Vagina (tissue), 2 donors: Measurements from ENCODE around the gene ARL2BP. TPM values are rescaled to one million over a fixed set of nuclear protein-coding genes. Genes with fewer than 3 reads are reported as not detected.

Experiments used
- DNase-seq, 2 donors: peaks; one replicate each; pipeline ENCODE4 v3.0.0-alpha.2; 2017; ENCODE audit errors: extremely low spot score in 2 of 2
- H3K27ac ChIP-seq: fragments of 200-600 bp; sonication (generic); one replicate; pipeline ENCODE4 v1.5.1; 2019
- H3K27me3 ChIP-seq: fragments of 200-600 bp; sonication (generic); one replicate; pipeline ENCODE4 v1.5.1; 2019
- H3K36me3 ChIP-seq, 2 donors: fragments of 200-600 bp; sonication (generic); one replicate each; pipeline ENCODE4 v1.5.1; 2017 to 2019
- H3K4me1 ChIP-seq: fragments of 200-600 bp; sonication (generic); one replicate; pipeline ENCODE4 v1.5.1; 2019
- H3K4me3 ChIP-seq, 2 donors: fragments of 200-600 bp; sonication (generic); 1 replicate in 1 of 2; 2 replicates in 1 of 2; pipeline ENCODE4 v1.5.1; 2016 to 2019
- H3K9me3 ChIP-seq: fragments of 200-600 bp; sonication (generic); one replicate; pipeline ENCODE4 v1.5.1; 2019
- CTCF ChIP-seq, 3 experiments: fragments of 450-650 bp in 2 of 3; fragments of 200-600 bp in 1 of 3; sonication (generic) in 1 of 3; IDR thresholded peaks; one replicate each; pipeline ENCODE4 v1.5.1; 2017 to 2019; ENCODE audit warnings: antibody characterized with exemption in 3 of 3, mild to moderate bottlenecking in 2 of 3, moderate library complexity in 2 of 3
- POLR2A ChIP-seq, 2 donors: fragments of 450-650 bp; IDR thresholded peaks; one replicate each; pipeline ENCODE4 v1.6.1; 2017; ENCODE audit warnings: antibody characterized with exemption in 2 of 2, mild to moderate bottlenecking in 2 of 2, moderate library complexity in 2 of 2
- POLR2AphosphoS5 ChIP-seq, 2 donors: sonication (generic); formaldehyde crosslinking; IDR thresholded peaks; one replicate each; pipeline ENCODE4 v1.9.0; 2017; ENCODE audit warnings: antibody characterized with exemption in 2 of 2, mild to moderate bottlenecking in 2 of 2, low read depth in 1 of 2; ENCODE audit not compliant: insufficient read depth in 1 of 2
- intact Hi-C: fragments of 100-400 bp; cut with DNase I; formaldehyde crosslinking; loops from one replicate; pipeline ENCODE4 v1.15.1; 2023
- total RNA-seq: library from RNA; depleted of rRNA; stranded (reverse); fragments of >200 nt; gene quantifications from one replicate; pipeline ENCODE4 v1.2.3, GENCODE V29; 2016

Gene ARL2BP
- total RNA-seq, 1 donor from 2014 or later: 44.7 TPM

- Histone ChIP-seq H3K4me3 (no peak overlapping the region), H3K27me3 (no peaks in the 10 kb centered on the region), H3K36me3 (peaks cover 0 to 18% of the 10 kb centered on the region in 2 donors), H3K4me1 (peaks cover 38% of the 10 kb centered on the region), H3K9me3 (no peaks in the 10 kb centered on the region), H3K27ac (no peak overlapping the region)
- intact Hi-C loops: no loop called here
- TF ChIP-seq CTCF (IDR thresholded peaks at IDR 0.05) (no peak), POLR2AphosphoS5 (IDR thresholded peaks at IDR 0.05; ENCODE audit: insufficient read depth in 1 of 2, low read depth in 1 of 2) (no peak)
- DNase-seq: no peak
Measured at GRCh38 chr16:57258226-57258909, 13.3 kb downstream of the ARL2BP start.

- Histone ChIP-seq H3K27ac (no peak overlapping the region), H3K27me3 (no peaks in the 10 kb centered on the region), H3K9me3 (no peaks in the 10 kb centered on the region), H3K36me3 (peaks cover 0 to 14% of the 10 kb centered on the region in 2 donors), H3K4me1 (peaks cover 42% of the 10 kb centered on the region), H3K4me3 (no peak overlapping the region)
- TF ChIP-seq POLR2A (IDR thresholded peaks at IDR 0.05) (no peak), POLR2AphosphoS5 (IDR thresholded peaks at IDR 0.05; ENCODE audit: insufficient read depth in 1 of 2, low read depth in 1 of 2) (no peak), CTCF (IDR thresholded peaks at IDR 0.05) (no peak)
- DNase-seq: no peak
- intact Hi-C loops: no loop called here
Measured at GRCh38 chr16:57258910-57259475, 13.9 kb downstream of the ARL2BP start.

- H3K27me3 ChIP-seq: no peaks in the 10 kb centered on the region
- peak overlapping the region; percentile 69 for H3K27ac ChIP-seq
- peaks cover 53% of the 10 kb centered on the region for H3K4me1 ChIP-seq
- H3K4me3 ChIP-seq: no peak overlapping the region
- H3K9me3 ChIP-seq: no peaks in the 10 kb centered on the region
- DNase-seq: no peak
- TF ChIP-seq CTCF (IDR thresholded peaks at IDR 0.05) (no peak), POLR2AphosphoS5 (IDR thresholded peaks at IDR 0.05; ENCODE audit: insufficient read depth in 1 of 2, low read depth in 1 of 2) (peak in 1 of 2 donors; percentile 72), POLR2A (IDR thresholded peaks at IDR 0.05) (no peak)
- H3K36me3 ChIP-seq: peaks cover 0 to under 1% of the 10 kb centered on the region in 2 donors
- intact Hi-C loops: no loop called here
Measured at GRCh38 chr16:57260294-57260929, 15.4 kb downstream of the ARL2BP start.

- peak overlapping the region; percentile 69 for H3K27ac ChIP-seq
- no peaks in the 10 kb centered on the region for H3K27me3 ChIP-seq
- no peaks in the 10 kb centered on the region for H3K9me3 ChIP-seq
- H3K4me3 ChIP-seq: no peak overlapping the region
- H3K36me3 ChIP-seq: no peaks in the 10 kb centered on the region
- TF ChIP-seq POLR2AphosphoS5 (IDR thresholded peaks at IDR 0.05; ENCODE audit: insufficient read depth in 1 of 2, low read depth in 1 of 2): no peak
- no peak for TF ChIP-seq POLR2A (IDR thresholded peaks at IDR 0.05)
- no peak for TF ChIP-seq CTCF (IDR thresholded peaks at IDR 0.05)
- intact Hi-C loops: no loop called here
- no peak for DNase-seq
- H3K4me1 ChIP-seq: peaks cover 49% of the 10 kb centered on the region
Measured at GRCh38 chr16:57261806-57262205, 16.7 kb downstream of the ARL2BP start.
